ENCODE data around the gene RERE.

Gene RERE

GRCh38 chr1:8687039-8687438 is 130.4 kb downstream of the RERE start:
- DNase-seq (ENCODE audit: low read depth), result peak; percentile 52

- DNase-seq (ENCODE audit: low read depth), result no peak
Measured at GRCh38 chr1:8685463-8685862, 132.0 kb downstream of the RERE start.

GRCh38 chr1:8684590-8684989 is 132.8 kb downstream of the RERE start:
- no peak for DNase-seq (ENCODE audit: low read depth)

GRCh38 chr1:8682573-8682972 is 134.9 kb downstream of the RERE start:
- no peak for DNase-seq (ENCODE audit: low read depth)

GRCh38 chr1:8681911-8682310 is 135.5 kb downstream of the RERE start:
- DNase-seq (ENCODE audit: low read depth), result no peak

GRCh38 chr1:8680664-8681650 is 136.5 kb downstream of the RERE start:
- DNase-seq (ENCODE audit: low read depth), result no peak

GRCh38 chr1:8679929-8680663 is 137.3 kb downstream of the RERE start:
- no peak for DNase-seq (ENCODE audit: low read depth)

GRCh38 chr1:8679395-8679800 is 138.0 kb downstream of the RERE start:
- DNase-seq (ENCODE audit: low read depth), result no peak

GRCh38 chr1:8678673-8679394 is 138.6 kb downstream of the RERE start:
- peak; percentile 14 for DNase-seq (ENCODE audit: low read depth)

- peak; percentile 16 for DNase-seq (ENCODE audit: low read depth)
Measured at GRCh38 chr1:8677782-8678181, 139.7 kb downstream of the RERE start.

GRCh38 chr1:8676813-8677212 is 140.6 kb downstream of the RERE start:
- no peak for DNase-seq (ENCODE audit: low read depth)

- peak; percentile 13 for DNase-seq (ENCODE audit: low read depth)
Measured at GRCh38 chr1:8676072-8676471, 141.4 kb downstream of the RERE start.

- DNase-seq (ENCODE audit: low read depth), result peak; percentile 73
Measured at GRCh38 chr1:8674912-8675311, 142.5 kb downstream of the RERE start.

GRCh38 chr1:8674481-8674880 is 143.0 kb downstream of the RERE start:
- DNase-seq (ENCODE audit: low read depth), result no peak

GRCh38 chr1:8671306-8671917 is 146.0 kb downstream of the RERE start:
- peak; percentile 76 for DNase-seq (ENCODE audit: low read depth)

- DNase-seq (ENCODE audit: low read depth), result peak; percentile 81
Measured at GRCh38 chr1:8670371-8670818, 147.0 kb downstream of the RERE start.

GRCh38 chr1:8669606-8670335 is 147.7 kb downstream of the RERE start:
- no peak for DNase-seq (ENCODE audit: low read depth)

GRCh38 chr1:8667869-8668594 is 149.4 kb downstream of the RERE start:
- peak; percentile 48 for DNase-seq (ENCODE audit: low read depth)

GRCh38 chr1:8666389-8667167 is 150.9 kb downstream of the RERE start:
- peak; percentile 73 for DNase-seq (ENCODE audit: low read depth)

GRCh38 chr1:8665833-8666232 is 151.6 kb downstream of the RERE start:
- no peak for DNase-seq (ENCODE audit: low read depth)
